Liver (tissue), 3 donors: Measurements from ENCODE around the gene DOCK11.

Source experiments
- GABPA ChIP-seq, 2 donors: IDR thresholded peaks in 1 of 2; conservative IDR thresholded peaks in 1 of 2; 2 replicates each; pipeline ENCODE4 v1.6.1; 2016; ENCODE audit warnings: antibody characterized with exemption in 2 of 2, mild to moderate bottlenecking in 1 of 2, moderate library complexity in 1 of 2
- RAD21 ChIP-seq, 2 donors: IDR thresholded peaks; 2 replicates each; pipeline ENCODE4 v1.6.1; 2016; ENCODE audit warnings: antibody characterized with exemption in 2 of 2, mild to moderate bottlenecking in 2 of 2
- TF ChIP-seq, protein P1 (sequence below): IDR thresholded peaks from 2 replicates; pipeline ENCODE4 v1.6.1; 2016; ENCODE audit warnings: antibody characterized with exemption
- TF ChIP-seq, protein P2 (sequence below): fragments of 150-350 bp; IDR thresholded peaks from 2 replicates; pipeline ENCODE4 v1.5.1; 2017; ENCODE audit warnings: improper control_type of control experiment, low read depth, low read length; ENCODE audit not compliant: missing input control
- donor health status: healthy.
- donor health status: healthy.

DNA sequence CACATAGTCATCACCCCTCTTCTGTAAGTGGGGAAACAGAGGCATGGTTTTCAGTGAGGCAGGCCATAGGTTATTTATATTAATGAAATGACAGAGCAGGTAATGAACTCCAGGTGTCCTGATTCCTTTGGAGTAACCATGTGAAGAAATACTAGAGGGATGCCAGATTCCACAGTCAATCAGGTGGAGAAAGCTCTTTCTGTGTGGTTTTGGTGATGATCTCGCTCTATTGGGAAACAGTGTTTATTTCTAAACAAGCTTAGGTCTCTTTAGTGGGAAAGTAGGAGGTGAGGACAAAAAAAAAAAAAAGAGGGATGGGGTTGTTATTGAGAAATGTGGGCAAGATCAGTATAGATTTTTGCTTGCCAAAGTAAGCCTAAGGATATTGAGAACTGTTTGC lies 12.2 kb downstream of the DOCK11 start:
- TF ChIP-seq, protein P1, sequence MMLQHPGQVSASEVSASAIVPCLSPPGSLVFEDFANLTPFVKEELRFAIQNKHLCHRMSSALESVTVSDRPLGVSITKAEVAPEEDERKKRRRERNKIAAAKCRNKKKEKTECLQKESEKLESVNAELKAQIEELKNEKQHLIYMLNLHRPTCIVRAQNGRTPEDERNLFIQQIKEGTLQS, result no peak
- TF ChIP-seq GABPA (IDR thresholded peaks at IDR 0.05 in 1 of 2, conservative IDR thresholded peaks at IDR 0.05 in 1 of 2), result no peak
- TF ChIP-seq, protein P2, sequence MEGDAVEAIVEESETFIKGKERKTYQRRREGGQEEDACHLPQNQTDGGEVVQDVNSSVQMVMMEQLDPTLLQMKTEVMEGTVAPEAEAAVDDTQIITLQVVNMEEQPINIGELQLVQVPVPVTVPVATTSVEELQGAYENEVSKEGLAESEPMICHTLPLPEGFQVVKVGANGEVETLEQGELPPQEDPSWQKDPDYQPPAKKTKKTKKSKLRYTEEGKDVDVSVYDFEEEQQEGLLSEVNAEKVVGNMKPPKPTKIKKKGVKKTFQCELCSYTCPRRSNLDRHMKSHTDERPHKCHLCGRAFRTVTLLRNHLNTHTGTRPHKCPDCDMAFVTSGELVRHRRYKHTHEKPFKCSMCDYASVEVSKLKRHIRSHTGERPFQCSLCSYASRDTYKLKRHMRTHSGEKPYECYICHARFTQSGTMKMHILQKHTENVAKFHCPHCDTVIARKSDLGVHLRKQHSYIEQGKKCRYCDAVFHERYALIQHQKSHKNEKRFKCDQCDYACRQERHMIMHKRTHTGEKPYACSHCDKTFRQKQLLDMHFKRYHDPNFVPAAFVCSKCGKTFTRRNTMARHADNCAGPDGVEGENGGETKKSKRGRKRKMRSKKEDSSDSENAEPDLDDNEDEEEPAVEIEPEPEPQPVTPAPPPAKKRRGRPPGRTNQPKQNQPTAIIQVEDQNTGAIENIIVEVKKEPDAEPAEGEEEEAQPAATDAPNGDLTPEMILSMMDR, result no peak
- TF ChIP-seq RAD21 (IDR thresholded peaks at IDR 0.05), result no peak
